Measurements from ENCODE around the gene TENT5C.

The TENT5C gene

DNA sequence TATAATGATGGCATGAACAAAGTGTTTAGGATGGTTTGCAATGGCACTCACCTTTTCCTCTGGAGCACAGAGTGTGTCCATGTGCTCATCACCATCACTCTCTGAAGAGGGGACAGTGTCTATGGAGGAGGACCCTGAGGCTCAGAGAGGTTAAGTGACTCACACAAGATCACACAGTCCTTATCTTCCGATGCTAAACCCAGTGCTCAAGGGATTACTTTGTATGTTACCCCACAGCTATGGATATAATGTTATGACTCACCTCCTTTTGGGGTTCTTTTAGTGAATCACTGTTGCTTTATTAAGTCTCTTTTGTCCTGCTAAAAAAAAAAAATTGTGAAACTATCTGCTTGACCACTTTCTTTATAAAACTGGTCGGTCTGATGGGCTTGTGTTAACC, 67.6 kb downstream of the TENT5C start:
- WGBS, 2 experiments: 89 to 100% methylated on average over 2 of the region's 2 CpGs

DNA sequence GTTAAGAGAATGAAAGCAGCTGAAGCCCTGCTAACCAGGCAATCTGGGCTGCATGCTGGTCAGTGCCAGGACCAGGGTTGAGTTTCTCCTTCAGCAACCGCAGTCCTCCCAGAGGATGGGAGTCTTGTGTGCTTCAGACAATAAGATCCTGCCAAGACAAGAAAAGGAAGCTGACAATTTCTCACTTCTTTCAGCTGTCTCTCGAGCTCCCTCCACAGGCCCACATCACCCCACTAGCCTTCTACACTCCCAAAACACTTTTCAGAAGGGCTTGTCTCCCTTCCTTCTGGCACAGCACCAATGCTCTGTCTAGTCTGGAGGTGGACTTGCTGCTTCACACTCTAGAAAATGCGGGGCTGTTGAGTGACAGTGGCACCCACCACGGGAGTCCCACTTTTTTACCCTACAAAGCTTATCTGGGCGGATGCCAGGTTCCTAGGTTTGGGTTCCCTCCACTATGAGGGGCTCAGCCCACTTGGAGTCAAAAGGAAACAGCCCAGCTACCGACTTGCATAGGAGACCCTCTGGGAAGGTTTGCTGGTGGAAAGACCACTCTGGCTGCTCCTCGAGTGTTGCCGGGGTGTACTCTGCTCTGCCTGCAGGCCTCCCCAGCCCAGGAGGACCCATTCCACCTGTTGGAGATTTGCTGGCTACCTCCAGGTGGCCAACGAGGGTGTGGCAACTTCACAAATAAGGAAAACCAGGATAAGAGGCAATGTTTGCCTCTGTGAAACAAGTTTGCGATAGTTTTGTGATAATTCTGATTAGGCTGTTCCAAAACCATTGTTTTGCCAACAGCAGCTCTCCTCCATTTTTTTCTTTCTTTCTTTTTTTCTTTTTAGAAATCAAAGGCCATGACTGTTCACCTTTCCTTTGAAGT, 68.9 kb downstream of the TENT5C start:
- H3K27me3 ChIP-seq (ENCODE audit: control insufficient read depth, insufficient read depth, low read length, poor library complexity, severe bottlenecking): no peaks in the 10 kb centered on the region
- H3K4me3 ChIP-seq (ENCODE audit: insufficient read depth, low read depth, low read length): no peak overlapping the region
- 85 to 86% methylated on average over 10 of the region's 10 CpGs for WGBS, 2 experiments
- H3K36me3 ChIP-seq (ENCODE audit: control insufficient read depth, insufficient read depth, low read length): no peaks in the 10 kb centered on the region
- no peaks in the 10 kb centered on the region for H3K9me3 ChIP-seq (ENCODE audit: control insufficient read depth, low read length)
- H3K27ac ChIP-seq (ENCODE audit: insufficient read depth, low read depth, low read length, poor library complexity, severe bottlenecking): no peak overlapping the region
- H3K4me1 ChIP-seq (ENCODE audit: control insufficient read depth, insufficient read depth, low read length): no peaks in the 10 kb centered on the region

More for the DNA sequence above, 67.6 kb downstream of the TENT5C start:
- Histone ChIP-seq H3K36me3 (ENCODE audit: control insufficient read depth, insufficient read depth, low read length) (no peaks in the 10 kb centered on the region), H3K27me3 (ENCODE audit: control insufficient read depth, insufficient read depth, low read length, poor library complexity, severe bottlenecking) (no peaks in the 10 kb centered on the region), H3K9me3 (ENCODE audit: control insufficient read depth, low read length) (no peaks in the 10 kb centered on the region), H3K4me1 (ENCODE audit: control insufficient read depth, insufficient read depth, low read length) (no peaks in the 10 kb centered on the region), H3K4me3 (ENCODE audit: insufficient read depth, low read depth, low read length) (no peak overlapping the region), H3K27ac (ENCODE audit: insufficient read depth, low read depth, low read length, poor library complexity, severe bottlenecking) (no peak overlapping the region)

DNA sequence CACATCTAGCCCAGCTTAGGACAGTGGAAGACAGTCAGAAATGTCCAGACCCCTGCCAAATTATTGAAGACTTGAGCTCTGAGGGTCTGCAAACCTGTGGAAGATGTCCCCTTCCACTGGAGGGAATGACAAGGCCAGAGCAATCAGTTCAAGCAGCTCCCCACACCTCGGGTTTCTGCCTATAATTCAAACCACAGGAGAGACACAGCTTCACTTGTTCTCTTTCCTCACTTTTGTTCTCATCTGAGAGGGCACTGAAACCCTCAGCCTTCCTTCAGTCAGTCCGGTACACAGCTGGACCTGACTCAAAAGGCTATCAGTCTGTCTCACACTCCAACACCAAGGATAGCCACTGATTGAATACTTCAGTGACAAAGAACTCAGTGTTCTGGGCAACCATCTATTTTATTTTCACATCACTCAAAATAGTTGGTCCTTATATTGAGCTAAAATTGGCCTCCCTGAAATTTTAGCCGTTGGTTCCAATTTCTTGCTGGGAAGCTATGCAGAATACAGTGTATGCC, 70.1 kb downstream of the TENT5C start:
- no peaks in the 10 kb centered on the region for H3K36me3 ChIP-seq (ENCODE audit: control insufficient read depth, insufficient read depth, low read length)
- H3K9me3 ChIP-seq (ENCODE audit: control insufficient read depth, low read length): no peaks in the 10 kb centered on the region
- H3K27ac ChIP-seq (ENCODE audit: insufficient read depth, low read depth, low read length, poor library complexity, severe bottlenecking): no peak overlapping the region
- 89% methylated on average over 3 of the region's 3 CpGs for WGBS, 2 experiments
- no peaks in the 10 kb centered on the region for H3K4me1 ChIP-seq (ENCODE audit: control insufficient read depth, insufficient read depth, low read length)
- no peak overlapping the region for H3K4me3 ChIP-seq (ENCODE audit: insufficient read depth, low read depth, low read length)
- no peaks in the 10 kb centered on the region for H3K27me3 ChIP-seq (ENCODE audit: control insufficient read depth, insufficient read depth, low read length, poor library complexity, severe bottlenecking)

DNA sequence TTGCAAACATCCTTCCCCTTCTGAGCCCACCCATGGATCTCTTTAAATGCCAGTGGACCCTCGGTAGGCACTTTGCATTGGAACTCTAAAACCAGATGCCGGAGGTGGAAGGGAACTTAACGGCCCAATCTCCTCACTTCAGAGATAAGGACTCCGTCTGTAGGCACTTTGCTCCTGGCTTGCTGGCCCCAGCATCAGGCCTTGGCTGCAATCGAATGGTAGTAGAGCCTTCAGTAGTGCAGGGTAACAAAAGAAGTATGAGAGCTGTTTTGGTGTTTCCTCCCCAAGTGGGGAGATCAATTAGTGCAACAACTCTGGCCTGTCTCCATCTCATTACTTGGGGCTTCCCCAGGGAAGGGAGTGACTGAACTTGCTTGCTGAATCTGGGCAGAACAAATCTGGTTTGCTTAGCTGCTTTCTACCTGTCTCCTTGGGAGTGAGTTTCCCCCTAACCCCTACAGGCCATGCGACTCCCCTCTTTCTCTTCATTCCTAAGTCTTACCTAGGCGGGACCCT, 70.8 kb downstream of the TENT5C start:
- Histone ChIP-seq H3K4me3 (ENCODE audit: insufficient read depth, low read depth, low read length) (no peak overlapping the region), H3K9me3 (ENCODE audit: control insufficient read depth, low read length) (no peaks in the 10 kb centered on the region), H3K27me3 (ENCODE audit: control insufficient read depth, insufficient read depth, low read length, poor library complexity, severe bottlenecking) (no peaks in the 10 kb centered on the region), H3K27ac (ENCODE audit: insufficient read depth, low read depth, low read length, poor library complexity, severe bottlenecking) (no peak overlapping the region), H3K4me1 (ENCODE audit: control insufficient read depth, insufficient read depth, low read length) (no peaks in the 10 kb centered on the region), H3K36me3 (ENCODE audit: control insufficient read depth, insufficient read depth, low read length) (no peaks in the 10 kb centered on the region)
- 86 to 89% methylated on average over 7 of the region's 7 CpGs for WGBS, 2 experiments
